Muscle layer of duodenum (tissue), 2 donors: ENCODE data around the gene MRPL20.
"Not testable (repeated sequence)": the region's sequence is repeated elsewhere in the genome, so short reads cannot be mapped to it uniquely, and the experiment has no call there.

Experiments
- H3K27ac ChIP-seq: one replicate; pipeline ENCODE4 v1.7.0; 2013; ENCODE audit warnings: mild to moderate bottlenecking, low read length
- H3K27me3 ChIP-seq: one replicate; pipeline ENCODE4 v1.7.0; 2013; ENCODE audit warnings: low read depth, mild to moderate bottlenecking, control low read depth, low read length
- H3K36me3 ChIP-seq, 2 donors: one replicate each; pipeline ENCODE4 v1.7.0; 2013; ENCODE audit warnings: low read length in 2 of 2, control low read depth in 1 of 2, mild to moderate bottlenecking in 1 of 2; ENCODE audit not compliant: insufficient read depth in 2 of 2, control insufficient read depth in 1 of 2
- H3K4me1 ChIP-seq, 2 donors: one replicate each; pipeline ENCODE4 v1.7.0; 2013; ENCODE audit warnings: low read length in 2 of 2, mild to moderate bottlenecking in 2 of 2, control low read depth in 1 of 2, moderate library complexity in 1 of 2; ENCODE audit not compliant: insufficient read depth in 2 of 2, control insufficient read depth in 1 of 2
- H3K4me3 ChIP-seq, 2 donors: one replicate each; pipeline ENCODE4 v1.7.0; 2013; ENCODE audit warnings: low read length in 2 of 2, low read depth in 1 of 2, mild to moderate bottlenecking in 1 of 2
- H3K9me3 ChIP-seq, 2 donors: one replicate each; pipeline ENCODE4 v1.7.0; 2013; ENCODE audit warnings: low read length in 2 of 2, control low read depth in 1 of 2, mild to moderate bottlenecking in 1 of 2; ENCODE audit not compliant: control insufficient read depth in 1 of 2
- donor health status: healthy.

The MRPL20 gene

GRCh38 chr1:1406821-1407635 is at the start of gene MRPL20:
TSS of gene MRPL20 (minus strand) at chr1:1407293. CDS start at chr1:1407217, 76 bp downstream.
- H3K27ac ChIP-seq = peak within 1 kb of the TSS; percentile 80
- H3K36me3 ChIP-seq = peaks cover 18 to 32% of the 10 kb centered on the region in 2 donors
- H3K9me3 ChIP-seq = no peaks in the 10 kb centered on the region
- H3K27me3 ChIP-seq = no peaks in the 10 kb centered on the region
- H3K4me1 ChIP-seq = peaks cover 14 to 32% of the 10 kb centered on the region in 2 donors
- H3K4me3 ChIP-seq = peak within 1 kb of the TSS; percentile 79 to 98

- not testable (repeated sequence) for H3K27me3 ChIP-seq, H3K27ac ChIP-seq, H3K36me3 ChIP-seq, H3K4me3 ChIP-seq, H3K9me3 ChIP-seq, H3K4me1 ChIP-seq
Observed at GRCh38 chr1:1456683-1457255, 49.7 kb upstream of the MRPL20 start.

- not testable (repeated sequence) for H3K4me1 ChIP-seq, H3K9me3 ChIP-seq, H3K27me3 ChIP-seq
Observed at GRCh38 chr1:1455934-1456333, 48.8 kb upstream of the MRPL20 start.

GRCh38 chr1:1455366-1455884 is 48.3 kb upstream of the MRPL20 start:
- H3K4me3 ChIP-seq = no peak overlapping the region
- H3K36me3 ChIP-seq = no peaks in the 10 kb centered on the region
- H3K27me3 ChIP-seq = no peaks in the 10 kb centered on the region
- no peaks in the 10 kb centered on the region for H3K9me3 ChIP-seq
- H3K27ac ChIP-seq = no peak overlapping the region
- H3K4me1 ChIP-seq = no peaks in the 10 kb centered on the region

More at GRCh38 chr1:1455934-1456333, 48.8 kb upstream of the MRPL20 start:
- H3K27ac ChIP-seq, H3K36me3 ChIP-seq, H3K4me3 ChIP-seq: not testable (repeated sequence)

GRCh38 chr1:1454286-1455056 is 47.4 kb upstream of the MRPL20 start:
- H3K27me3 ChIP-seq, H3K36me3 ChIP-seq, H3K27ac ChIP-seq, H3K4me3 ChIP-seq, H3K4me1 ChIP-seq, H3K9me3 ChIP-seq: not testable (repeated sequence)

- no peaks in the 10 kb centered on the region for H3K27me3 ChIP-seq
- H3K4me3 ChIP-seq = no peak overlapping the region
- no peaks in the 10 kb centered on the region for H3K36me3 ChIP-seq
- no peak overlapping the region for H3K27ac ChIP-seq
- no peaks in the 10 kb centered on the region for H3K4me1 ChIP-seq
- no peaks in the 10 kb centered on the region for H3K9me3 ChIP-seq
Observed at GRCh38 chr1:1452882-1453281, 45.8 kb upstream of the MRPL20 start.

GRCh38 chr1:1452365-1452739 is 45.3 kb upstream of the MRPL20 start:
- not testable (repeated sequence) for H3K4me1 ChIP-seq, H3K9me3 ChIP-seq, H3K4me3 ChIP-seq, H3K36me3 ChIP-seq, H3K27me3 ChIP-seq, H3K27ac ChIP-seq

- no peaks in the 10 kb centered on the region for H3K4me1 ChIP-seq
- H3K9me3 ChIP-seq = no peaks in the 10 kb centered on the region
- no peaks in the 10 kb centered on the region for H3K36me3 ChIP-seq
- H3K27me3 ChIP-seq = no peaks in the 10 kb centered on the region
- H3K4me3 ChIP-seq = no peak overlapping the region
- H3K27ac ChIP-seq = no peak overlapping the region
Observed at GRCh38 chr1:1451696-1452364, 44.7 kb upstream of the MRPL20 start.

- H3K27me3 ChIP-seq, H3K4me3 ChIP-seq, H3K9me3 ChIP-seq, H3K36me3 ChIP-seq, H3K4me1 ChIP-seq, H3K27ac ChIP-seq: not testable (repeated sequence)
Observed at GRCh38 chr1:1450616-1451015, 43.5 kb upstream of the MRPL20 start.

- H3K27me3 ChIP-seq = no peaks in the 10 kb centered on the region
- no peaks in the 10 kb centered on the region for H3K36me3 ChIP-seq
- no peaks in the 10 kb centered on the region for H3K4me1 ChIP-seq
- no peak within 1 kb of the TSS for H3K4me3 ChIP-seq
- no peak within 1 kb of the TSS for H3K27ac ChIP-seq
- no peaks in the 10 kb centered on the region for H3K9me3 ChIP-seq
Observed at GRCh38 chr1:1449099-1449739, 42.1 kb upstream of the MRPL20 start, which contains the start of gene ATAD3C. TSS of gene ATAD3C (plus strand) at chr1:1449689. CDS start at chr1:1450684, 995 bp downstream.
